Measurements from ENCODE around the gene CDH12. TPM values are rescaled to one million over a fixed set of nuclear protein-coding genes. Genes with fewer than 3 reads are reported as not detected.
"Not testable (repeated sequence)": the region's sequence is repeated elsewhere in the genome, so short reads cannot be mapped to it uniquely, and the experiment has no call there.

CDH12 gene
- total RNA-seq, 4 donors from 2014 or later, result not detected

GRCh38 chr5:22352493-22352892 lies 500.7 kb downstream of the CDH12 start:
- no peak overlapping the region for H3K27ac ChIP-seq
- no peaks in the 10 kb centered on the region for H3K36me3 ChIP-seq
- no peaks in the 10 kb centered on the region for H3K27me3 ChIP-seq
- in situ Hi-C loops (cut with MboI; ENCODE audit: low sequenced_read_pairs in 4 of 4), result no loop called here
- no peak overlapping the region for H3K4me3 ChIP-seq
- no peak for DNase-seq
- no peaks in the 10 kb centered on the region for H3K4me1 ChIP-seq
- no peaks in the 10 kb centered on the region for H3K9me3 ChIP-seq
- TF ChIP-seq POLR2A (IDR thresholded peaks at IDR 0.05) (no peak), CTCF (IDR thresholded peaks at IDR 0.05 in 4 of 5, conservative IDR thresholded peaks at IDR 0.05 in 1 of 5) (no peak)
- no peak for ATAC-seq
- intact Hi-C loops (cut with DNase I; ENCODE audit: low total_unique reads), result no loop called here

- Histone ChIP-seq H3K4me3 (no peak overlapping the region), H3K4me1 (no peaks in the 10 kb centered on the region), H3K9me3 (no peaks in the 10 kb centered on the region), H3K27ac (no peak overlapping the region), H3K36me3 (no peaks in the 10 kb centered on the region), H3K27me3 (no peaks in the 10 kb centered on the region)
- DNase-seq (no peak), ATAC-seq (no peak)
- in situ Hi-C loops (cut with MboI; ENCODE audit: low sequenced_read_pairs in 4 of 4), result no loop called here
- intact Hi-C loops (cut with DNase I; ENCODE audit: low total_unique reads), result no loop called here
- no peak for TF ChIP-seq CTCF (IDR thresholded peaks at IDR 0.05 in 4 of 5, conservative IDR thresholded peaks at IDR 0.05 in 1 of 5)
- TF ChIP-seq POLR2A (IDR thresholded peaks at IDR 0.05), result no peak
Observed at GRCh38 chr5:22351178-22351577, 502.0 kb downstream of the CDH12 start.

GRCh38 chr5:22348027-22348426 lies 505.1 kb downstream of the CDH12 start:
- H3K4me1 ChIP-seq, result no peaks in the 10 kb centered on the region
- TF ChIP-seq CTCF (IDR thresholded peaks at IDR 0.05 in 4 of 5, conservative IDR thresholded peaks at IDR 0.05 in 1 of 5), result no peak
- no peak for TF ChIP-seq POLR2A (IDR thresholded peaks at IDR 0.05)
- in situ Hi-C loops (cut with MboI; ENCODE audit: low sequenced_read_pairs in 4 of 4), result no loop called here
- no peak overlapping the region for H3K27ac ChIP-seq
- H3K36me3 ChIP-seq, result no peaks in the 10 kb centered on the region
- no peaks in the 10 kb centered on the region for H3K9me3 ChIP-seq
- DNase-seq (no peak), ATAC-seq (no peak)
- H3K4me3 ChIP-seq, result no peak overlapping the region
- no peaks in the 10 kb centered on the region for H3K27me3 ChIP-seq
- intact Hi-C loops (cut with DNase I; ENCODE audit: low total_unique reads), result no loop called here

GRCh38 chr5:22344000-22344399 lies 509.1 kb downstream of the CDH12 start:
- in situ Hi-C loops (cut with MboI; ENCODE audit: low sequenced_read_pairs in 4 of 4), result no loop called here
- no peak for ATAC-seq
- H3K27me3 ChIP-seq, result no peaks in the 10 kb centered on the region
- no peak for TF ChIP-seq POLR2A (IDR thresholded peaks at IDR 0.05)
- no peak for TF ChIP-seq CTCF (IDR thresholded peaks at IDR 0.05 in 4 of 5, conservative IDR thresholded peaks at IDR 0.05 in 1 of 5)
- no peaks in the 10 kb centered on the region for H3K4me1 ChIP-seq
- H3K36me3 ChIP-seq, result no peaks in the 10 kb centered on the region
- no peak overlapping the region for H3K27ac ChIP-seq
- H3K4me3 ChIP-seq, result no peak overlapping the region
- DNase-seq, result no peak
- H3K9me3 ChIP-seq, result no peaks in the 10 kb centered on the region
- intact Hi-C loops (cut with DNase I; ENCODE audit: low total_unique reads), result no loop called here

GRCh38 chr5:22341406-22341805 lies 511.7 kb downstream of the CDH12 start:
- Histone ChIP-seq H3K9me3 (no peaks in the 10 kb centered on the region), H3K27ac (no peak overlapping the region), H3K27me3 (no peaks in the 10 kb centered on the region), H3K4me3 (no peak overlapping the region), H3K4me1 (no peaks in the 10 kb centered on the region), H3K36me3 (no peaks in the 10 kb centered on the region)
- ATAC-seq (no peak), DNase-seq (no peak)
- intact Hi-C loops (cut with DNase I; ENCODE audit: low total_unique reads), result no loop called here
- in situ Hi-C loops (cut with MboI; ENCODE audit: low sequenced_read_pairs in 4 of 4), result no loop called here
- TF ChIP-seq POLR2A (IDR thresholded peaks at IDR 0.05) (no peak), CTCF (IDR thresholded peaks at IDR 0.05 in 4 of 5, conservative IDR thresholded peaks at IDR 0.05 in 1 of 5) (no peak)

- H3K27ac ChIP-seq; H3K4me1 ChIP-seq; in situ Hi-C loops (cut with MboI; ENCODE audit: low sequenced_read_pairs in 4 of 4); DNase-seq; H3K4me3 ChIP-seq; H3K27me3 ChIP-seq; intact Hi-C loops (cut with DNase I; ENCODE audit: low total_unique reads); H3K36me3 ChIP-seq; ATAC-seq; H3K9me3 ChIP-seq: not testable (repeated sequence)
Observed at GRCh38 chr5:22332949-22333348, 520.2 kb downstream of the CDH12 start.

All from gastrocnemius medialis (tissue), 4 donors.